A549 treated with AZD9567 at 1 μM for 4 hours (cell line): Measurements from ENCODE around the gene MMS19. TPM values are rescaled to one million over a fixed set of nuclear protein-coding genes. Genes with fewer than 3 reads are reported as not detected.

Experiments used
- total RNA-seq: library from RNA; stranded (reverse); fragments of 200-300 nt; extraction: Qiagen RNA extraction; gene quantifications from 5 replicates; pipeline ENCODE4 v1.2.3, GENCODE V29; 2022; ENCODE audit not compliant: insufficient read depth

Gene MMS19, protein sequence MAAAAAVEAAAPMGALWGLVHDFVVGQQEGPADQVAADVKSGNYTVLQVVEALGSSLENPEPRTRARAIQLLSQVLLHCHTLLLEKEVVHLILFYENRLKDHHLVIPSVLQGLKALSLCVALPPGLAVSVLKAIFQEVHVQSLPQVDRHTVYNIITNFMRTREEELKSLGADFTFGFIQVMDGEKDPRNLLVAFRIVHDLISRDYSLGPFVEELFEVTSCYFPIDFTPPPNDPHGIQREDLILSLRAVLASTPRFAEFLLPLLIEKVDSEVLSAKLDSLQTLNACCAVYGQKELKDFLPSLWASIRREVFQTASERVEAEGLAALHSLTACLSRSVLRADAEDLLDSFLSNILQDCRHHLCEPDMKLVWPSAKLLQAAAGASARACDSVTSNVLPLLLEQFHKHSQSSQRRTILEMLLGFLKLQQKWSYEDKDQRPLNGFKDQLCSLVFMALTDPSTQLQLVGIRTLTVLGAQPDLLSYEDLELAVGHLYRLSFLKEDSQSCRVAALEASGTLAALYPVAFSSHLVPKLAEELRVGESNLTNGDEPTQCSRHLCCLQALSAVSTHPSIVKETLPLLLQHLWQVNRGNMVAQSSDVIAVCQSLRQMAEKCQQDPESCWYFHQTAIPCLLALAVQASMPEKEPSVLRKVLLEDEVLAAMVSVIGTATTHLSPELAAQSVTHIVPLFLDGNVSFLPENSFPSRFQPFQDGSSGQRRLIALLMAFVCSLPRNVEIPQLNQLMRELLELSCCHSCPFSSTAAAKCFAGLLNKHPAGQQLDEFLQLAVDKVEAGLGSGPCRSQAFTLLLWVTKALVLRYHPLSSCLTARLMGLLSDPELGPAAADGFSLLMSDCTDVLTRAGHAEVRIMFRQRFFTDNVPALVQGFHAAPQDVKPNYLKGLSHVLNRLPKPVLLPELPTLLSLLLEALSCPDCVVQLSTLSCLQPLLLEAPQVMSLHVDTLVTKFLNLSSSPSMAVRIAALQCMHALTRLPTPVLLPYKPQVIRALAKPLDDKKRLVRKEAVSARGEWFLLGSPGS
- total RNA-seq: 46.3 to 54.9 TPM (median 49.5 TPM) in 5 replicates

DNA sequence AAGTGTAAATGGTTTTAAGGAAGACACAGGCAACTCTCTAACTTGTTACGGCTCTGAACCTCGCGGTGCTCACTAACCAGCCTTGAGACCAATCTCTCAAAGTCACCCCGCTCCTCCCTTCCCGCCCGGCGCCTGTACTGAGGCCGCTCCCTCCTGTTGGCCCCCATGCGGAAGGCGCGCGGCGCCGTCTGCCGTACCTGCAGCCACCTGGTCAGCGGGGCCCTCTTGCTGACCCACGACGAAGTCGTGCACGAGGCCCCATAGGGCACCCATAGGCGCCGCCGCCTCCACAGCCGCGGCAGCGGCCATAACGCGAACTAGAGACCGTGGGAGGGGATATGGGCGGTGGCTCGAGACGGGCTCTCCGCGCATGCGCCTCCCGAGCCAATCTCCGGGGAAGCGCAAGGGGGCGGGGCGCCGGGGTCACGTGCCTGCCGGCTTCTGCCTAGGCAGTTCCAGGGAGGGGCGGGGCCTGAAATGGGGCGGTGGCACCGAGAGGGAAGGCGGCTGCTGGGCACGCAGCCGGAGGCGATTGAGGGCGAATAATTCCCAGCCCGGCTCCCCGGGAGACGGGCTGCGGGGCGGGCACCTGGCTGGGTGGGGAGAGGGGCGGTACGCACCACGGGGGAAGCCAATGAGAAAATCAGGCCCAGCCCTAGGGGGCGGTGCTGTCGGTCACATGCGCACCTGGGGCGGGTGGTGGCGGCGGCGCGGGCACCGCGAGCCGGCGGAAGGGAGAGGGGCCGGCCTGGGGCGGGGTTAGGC is at the start of gene MMS19:
MMS19 (minus strand) TSS at position 347 of the 765 bp plus-strand sequence; CDS start at position 309, 38 bp downstream.

DNA sequence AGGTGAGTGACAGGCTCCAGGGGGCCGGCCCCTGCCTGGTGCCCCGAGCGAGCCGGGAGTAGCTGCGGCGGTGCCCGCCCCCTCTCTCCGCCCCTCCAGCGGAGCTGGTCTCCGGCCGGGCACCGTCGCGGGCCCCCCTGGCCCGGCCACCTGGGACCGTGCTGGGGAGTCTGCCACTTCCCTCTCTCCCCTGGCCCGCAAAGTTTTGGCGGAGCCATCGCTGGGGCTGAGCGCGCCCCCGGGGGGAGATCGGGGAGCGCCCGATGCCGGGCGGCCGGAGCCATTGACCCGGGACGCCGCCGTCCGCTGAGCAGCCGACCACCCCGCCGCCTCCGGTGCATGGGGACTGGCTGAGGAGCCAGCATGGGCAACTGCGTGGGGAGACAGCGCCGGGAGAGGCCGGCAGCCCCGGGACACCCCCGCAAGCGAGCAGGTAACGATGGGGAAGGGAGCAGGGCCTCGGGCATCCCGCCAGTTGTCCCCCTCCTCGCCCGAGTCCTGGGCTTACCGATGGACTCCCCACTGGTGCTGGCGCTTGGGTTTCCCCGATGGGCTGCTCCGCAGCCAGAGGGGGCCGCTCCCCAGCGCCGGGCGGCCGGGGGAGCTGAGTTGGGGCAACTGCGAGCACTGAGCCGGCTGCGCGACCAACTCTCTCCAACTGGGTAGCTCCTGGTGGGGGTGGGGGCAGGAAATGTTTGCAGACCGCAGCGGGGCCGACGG is 779 bp upstream of the MMS19 start, which contains the start of gene UBTD1:
UBTD1 (plus strand) TSS at position 84 of the 720 bp plus-strand sequence; CDS start at position 364, 280 bp downstream.

DNA sequence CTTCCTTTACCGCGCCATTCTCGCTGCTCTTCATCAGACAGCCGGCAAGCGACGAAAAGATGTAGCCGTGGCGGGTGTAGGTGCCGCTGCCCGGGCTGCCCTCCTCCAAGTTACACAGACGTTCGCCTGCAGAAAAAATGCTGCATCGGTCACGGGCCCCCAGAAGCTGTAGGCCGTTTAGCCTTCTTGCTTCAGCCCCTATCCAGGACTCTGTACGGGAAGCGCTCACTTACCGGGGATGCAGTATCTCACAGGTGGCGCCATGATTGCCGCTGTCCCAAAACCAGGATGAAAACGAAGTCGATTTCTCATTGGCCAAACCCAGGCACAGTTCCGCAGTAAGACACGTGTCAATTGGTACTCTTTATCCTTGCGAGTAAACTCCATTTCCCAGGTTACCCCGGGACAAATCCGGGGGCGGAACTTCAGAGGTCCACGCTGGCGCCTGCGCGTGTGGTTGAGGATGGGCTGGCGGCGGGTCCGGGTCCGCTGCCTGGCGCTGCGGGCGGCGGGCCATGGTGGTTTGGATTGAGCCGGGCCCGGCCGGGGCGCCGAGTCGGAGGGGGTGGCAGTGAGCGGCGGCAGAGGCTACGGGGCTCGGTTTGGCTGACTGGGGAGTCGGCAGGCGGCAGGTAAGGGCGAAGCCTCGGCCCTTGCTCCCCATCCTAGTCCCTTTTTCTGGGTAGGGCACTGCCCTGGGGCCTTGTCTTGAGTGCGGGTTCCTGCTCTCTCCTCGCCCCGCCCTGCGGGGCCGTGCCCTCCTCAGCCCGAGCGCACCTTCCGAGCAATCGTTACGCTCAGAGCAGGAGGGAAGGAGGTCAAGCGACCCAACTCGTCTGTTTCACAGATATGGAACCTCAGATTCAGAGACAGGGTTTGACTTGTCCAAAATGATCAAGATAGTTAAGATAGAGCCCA is 52.2 kb downstream of the MMS19 start, which contains the start of the genes EXOSC1 and ZDHHC16:
EXOSC1 (minus strand) TSS at position 285 of the 918 bp plus-strand sequence; CDS start at position 264, 21 bp downstream.
ZDHHC16 (plus strand) TSS at position 454 of the 918 bp plus-strand sequence. CDS start 5,501 bp downstream, outside the sequence.

DNA sequence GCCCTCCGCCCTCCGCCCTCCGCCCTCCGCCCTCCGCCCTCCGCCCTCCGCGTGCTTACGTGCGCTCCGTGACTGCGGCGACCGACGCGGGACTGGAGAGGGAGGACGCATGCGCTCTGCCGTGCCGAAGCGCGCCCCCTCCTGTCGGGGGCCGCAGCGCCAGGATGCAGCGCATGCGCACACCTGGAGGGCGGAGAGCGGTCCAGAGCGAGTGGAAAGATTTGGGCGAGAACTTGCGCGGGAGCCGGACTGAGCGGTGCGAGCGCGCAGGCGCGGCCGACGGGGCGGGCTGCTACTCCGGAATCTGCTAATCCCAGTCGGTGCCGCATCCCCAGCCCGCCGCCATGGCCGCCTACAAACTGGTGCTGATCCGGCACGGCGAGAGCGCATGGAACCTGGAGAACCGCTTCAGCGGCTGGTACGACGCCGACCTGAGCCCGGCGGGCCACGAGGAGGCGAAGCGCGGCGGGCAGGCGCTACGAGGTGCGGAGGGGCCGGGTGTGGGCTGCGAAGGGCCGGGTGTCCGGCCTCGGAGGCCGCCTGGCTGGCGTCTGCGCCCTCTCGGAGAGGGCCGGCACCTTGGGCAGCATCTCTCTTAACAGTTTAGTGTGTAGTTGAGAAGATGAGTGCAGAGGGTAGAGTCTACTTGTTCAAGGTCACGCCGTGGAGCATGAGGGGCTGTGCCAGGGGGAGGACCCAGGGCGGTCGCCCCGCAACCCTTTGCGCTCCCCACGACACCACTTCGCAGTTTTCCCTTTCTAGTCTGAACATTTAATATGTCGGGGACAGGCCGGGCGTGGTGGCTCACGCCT is 72.1 kb downstream of the MMS19 start, which contains the start of gene PGAM1:
PGAM1 (plus strand) TSS at position 228 of the 812 bp plus-strand sequence; CDS start at position 345, 117 bp downstream.

Other genes starting within 250 kb of the MMS19 start
- 3.7 to 6.3 TPM (median 4.6 TPM) in 5 replicates for gene ARHGAP19, start 205.8 kb downstream of the MMS19 start, total RNA-seq
- 0.74 to 2.2 TPM (median 1.7 TPM) in 5 replicates for gene FRAT1, start 179.2 kb downstream of the MMS19 start, total RNA-seq
- 1.2 to 8.8 TPM (median 8.0 TPM) in 5 replicates for gene FRAT2, start 163.7 kb downstream of the MMS19 start, total RNA-seq
- 44.4 to 73.3 TPM (median 56.6 TPM) in 5 replicates for gene RRP12, start 97.1 kb downstream of the MMS19 start, total RNA-seq
- gene PGAM1, start 72.2 kb downstream of the MMS19 start, total RNA-seq: 595 to 678 TPM (median 628 TPM) in 5 replicates
- gene EXOSC1, start 52.4 kb downstream of the MMS19 start, total RNA-seq: 52.3 to 74.1 TPM (median 56.7 TPM) in 5 replicates
- 48.5 to 56.2 TPM (median 54.9 TPM) in 5 replicates for gene ZDHHC16, start 52.2 kb downstream of the MMS19 start, total RNA-seq
- 19.0 to 20.1 TPM (median 19.9 TPM) in 5 replicates for gene UBTD1, start 502 bp upstream of the MMS19 start, total RNA-seq
- gene ANKRD2, start 74.4 kb upstream of the MMS19 start, total RNA-seq: 4.4 to 6.8 TPM (median 5.9 TPM) in 4 of 5 replicates, not detected in the other
- 1.6 to 2.2 TPM (median 1.9 TPM) in 5 replicates for gene HOGA1, start 86.0 kb upstream of the MMS19 start, total RNA-seq
- gene C10orf62, start 91.3 kb upstream of the MMS19 start, total RNA-seq: not detected in 5 replicates
- 3.3 to 7.4 TPM (median 6.7 TPM) in 5 replicates for gene MORN4, start 135.1 kb upstream of the MMS19 start, total RNA-seq
- gene PI4K2A, start 142.2 kb upstream of the MMS19 start, total RNA-seq: 21.4 to 26.1 TPM (median 24.3 TPM) in 5 replicates
- gene AVPI1, start 188.8 kb upstream of the MMS19 start, total RNA-seq: 92.2 to 115 TPM (median 98.3 TPM) in 5 replicates
- 40.2 to 50.8 TPM (median 46.9 TPM) in 5 replicates for gene MARVELD1, start 215.3 kb upstream of the MMS19 start, total RNA-seq
- 14.1 to 27.4 TPM (median 24.7 TPM) in 5 replicates for gene ZFYVE27, start 238.7 kb upstream of the MMS19 start, total RNA-seq